ENCODE results near the gene LTO1. TPM values are rescaled to one million over a fixed set of nuclear protein-coding genes. Genes with fewer than 3 reads are reported as not detected.
"Not testable (repeated sequence)": the region's sequence is repeated elsewhere in the genome, so short reads cannot be mapped to it uniquely, and the experiment has no call there.

LTO1 gene
- total and polyA plus RNA-seq, 8 donors: 18.0 to 45.3 (median 28.7) TPM

DNA sequence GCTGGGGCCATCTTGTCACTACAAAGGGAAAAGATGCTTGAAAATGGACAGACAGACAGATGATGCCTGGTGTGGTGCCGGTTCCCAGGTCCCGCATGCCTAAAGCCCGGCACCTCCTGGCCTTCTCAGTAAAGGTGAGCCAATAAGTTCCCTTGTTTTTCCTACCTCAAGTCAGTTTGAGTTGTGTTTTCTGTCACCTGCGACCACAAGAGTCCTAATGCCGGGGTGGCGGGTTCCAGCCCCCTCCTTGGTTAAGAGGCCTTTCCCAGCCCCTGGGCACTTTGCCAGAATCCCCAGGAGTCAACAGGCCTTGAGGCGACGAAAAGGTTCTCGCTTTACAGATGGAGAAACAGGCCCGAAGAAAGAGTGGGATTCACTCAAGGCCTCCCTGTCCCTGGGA is 19.6 kb upstream of the LTO1 start:
- intact Hi-C loops (cut with DNase I): loop anchor here in 1 of 2 donors (10.0 kb wide), 1 partner anchor 500 kb away; no protein-coding TSS in a partner anchor
- H3K36me3 ChIP-seq: no peaks in the 10 kb centered on the region
- ATAC-seq (no peak), DNase-seq (no peak)
- TF ChIP-seq, protein P1, sequence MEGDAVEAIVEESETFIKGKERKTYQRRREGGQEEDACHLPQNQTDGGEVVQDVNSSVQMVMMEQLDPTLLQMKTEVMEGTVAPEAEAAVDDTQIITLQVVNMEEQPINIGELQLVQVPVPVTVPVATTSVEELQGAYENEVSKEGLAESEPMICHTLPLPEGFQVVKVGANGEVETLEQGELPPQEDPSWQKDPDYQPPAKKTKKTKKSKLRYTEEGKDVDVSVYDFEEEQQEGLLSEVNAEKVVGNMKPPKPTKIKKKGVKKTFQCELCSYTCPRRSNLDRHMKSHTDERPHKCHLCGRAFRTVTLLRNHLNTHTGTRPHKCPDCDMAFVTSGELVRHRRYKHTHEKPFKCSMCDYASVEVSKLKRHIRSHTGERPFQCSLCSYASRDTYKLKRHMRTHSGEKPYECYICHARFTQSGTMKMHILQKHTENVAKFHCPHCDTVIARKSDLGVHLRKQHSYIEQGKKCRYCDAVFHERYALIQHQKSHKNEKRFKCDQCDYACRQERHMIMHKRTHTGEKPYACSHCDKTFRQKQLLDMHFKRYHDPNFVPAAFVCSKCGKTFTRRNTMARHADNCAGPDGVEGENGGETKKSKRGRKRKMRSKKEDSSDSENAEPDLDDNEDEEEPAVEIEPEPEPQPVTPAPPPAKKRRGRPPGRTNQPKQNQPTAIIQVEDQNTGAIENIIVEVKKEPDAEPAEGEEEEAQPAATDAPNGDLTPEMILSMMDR (IDR thresholded peaks at IDR 0.05): no peak
- H3K9me3 ChIP-seq: no peaks in the 10 kb centered on the region
- peaks cover 0 to 69% of the 10 kb centered on the region in 2 donors for H3K27me3 ChIP-seq
- H3K4me1 ChIP-seq: no peaks in the 10 kb centered on the region
- H3K27ac ChIP-seq: no peak overlapping the region
- no peak overlapping the region for H3K4me3 ChIP-seq

DNA sequence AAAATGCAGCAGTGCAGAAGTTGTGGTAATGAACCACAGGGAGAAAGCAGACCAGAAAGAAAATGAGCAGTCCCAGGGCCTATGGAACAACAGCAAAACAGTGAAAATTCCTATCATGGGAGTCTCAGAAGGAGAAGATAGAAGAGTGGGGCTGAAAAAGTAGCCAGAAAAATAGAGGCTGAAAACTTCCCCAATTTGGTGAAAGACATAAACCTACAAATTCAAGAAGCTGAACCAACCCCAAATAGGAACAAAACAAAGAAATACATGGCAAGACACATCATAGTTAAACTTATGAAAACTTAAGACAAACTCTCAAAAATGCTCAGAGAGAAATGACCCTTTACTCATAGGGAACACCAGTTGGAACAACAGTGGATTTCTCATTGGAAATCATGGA is 17.3 kb upstream of the LTO1 start:
- no peak for ATAC-seq
- TF ChIP-seq, protein P1 (IDR thresholded peaks at IDR 0.05): no peak
- intact Hi-C loops (cut with DNase I): loop anchor here in 1 of 2 donors (10.0 kb wide), 1 partner anchor 502 kb away; no protein-coding TSS in a partner anchor
- Histone ChIP-seq H3K9me3 (no peaks in the 10 kb centered on the region), H3K27me3 (peaks cover 0 to 54% of the 10 kb centered on the region in 2 donors), H3K27ac (no peak overlapping the region), H3K36me3 (no peaks in the 10 kb centered on the region), H3K4me3 (no peak overlapping the region), H3K4me1 (no peaks in the 10 kb centered on the region)
- no peak for DNase-seq

DNA sequence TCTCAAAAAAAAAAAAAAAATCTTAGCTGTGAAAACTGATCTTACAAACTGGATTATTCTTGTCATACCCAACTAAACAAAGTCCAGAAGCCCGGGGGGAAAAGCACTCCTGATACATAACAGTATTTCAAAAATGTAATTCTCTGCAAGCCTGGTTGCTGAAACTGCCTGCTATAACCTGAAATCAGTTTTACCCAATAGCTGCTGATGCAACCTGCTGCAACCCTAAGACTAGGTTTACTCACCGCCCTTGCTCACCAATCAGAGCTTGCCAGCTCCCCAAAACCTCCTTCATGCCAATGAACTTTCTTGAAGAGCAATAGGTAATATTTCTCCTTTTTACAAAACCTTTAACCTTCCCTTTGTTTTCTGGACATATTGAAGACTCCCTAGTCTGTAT is 16.3 kb upstream of the LTO1 start:
- TF ChIP-seq, protein P1 (IDR thresholded peaks at IDR 0.05): no peak
- H3K4me1 ChIP-seq: no peaks in the 10 kb centered on the region
- H3K27ac ChIP-seq: no peak overlapping the region
- intact Hi-C loops (cut with DNase I): loop anchor here in 1 of 2 donors (10.0 kb wide), 1 partner anchor 503 kb away; no protein-coding TSS in a partner anchor
- ATAC-seq: no peak
- DNase-seq: no peak
- no peaks in the 10 kb centered on the region for H3K9me3 ChIP-seq
- H3K27me3 ChIP-seq: peaks cover 0 to 54% of the 10 kb centered on the region in 2 donors
- H3K4me3 ChIP-seq: no peak overlapping the region
- H3K36me3 ChIP-seq: no peaks in the 10 kb centered on the region

GRCh38 chr11:69689484-69690319 is 14.5 kb upstream of the LTO1 start:
- intact Hi-C loops (cut with DNase I): loop anchor here in 1 of 2 donors (10.0 kb wide), 1 partner anchor 505 kb away; no protein-coding TSS in a partner anchor
- Histone ChIP-seq H3K27ac (no peak overlapping the region), H3K27me3 (peaks cover 4 to 56% of the 10 kb centered on the region in 2 donors), H3K36me3 (no peaks in the 10 kb centered on the region), H3K4me1 (peaks cover 0 to 7% of the 10 kb centered on the region in 2 donors), H3K9me3 (no peaks in the 10 kb centered on the region), H3K4me3 (no peak overlapping the region)
- TF ChIP-seq, protein P1 (IDR thresholded peaks at IDR 0.05): no peak
- DNase-seq (no peak), ATAC-seq (no peak)

DNA sequence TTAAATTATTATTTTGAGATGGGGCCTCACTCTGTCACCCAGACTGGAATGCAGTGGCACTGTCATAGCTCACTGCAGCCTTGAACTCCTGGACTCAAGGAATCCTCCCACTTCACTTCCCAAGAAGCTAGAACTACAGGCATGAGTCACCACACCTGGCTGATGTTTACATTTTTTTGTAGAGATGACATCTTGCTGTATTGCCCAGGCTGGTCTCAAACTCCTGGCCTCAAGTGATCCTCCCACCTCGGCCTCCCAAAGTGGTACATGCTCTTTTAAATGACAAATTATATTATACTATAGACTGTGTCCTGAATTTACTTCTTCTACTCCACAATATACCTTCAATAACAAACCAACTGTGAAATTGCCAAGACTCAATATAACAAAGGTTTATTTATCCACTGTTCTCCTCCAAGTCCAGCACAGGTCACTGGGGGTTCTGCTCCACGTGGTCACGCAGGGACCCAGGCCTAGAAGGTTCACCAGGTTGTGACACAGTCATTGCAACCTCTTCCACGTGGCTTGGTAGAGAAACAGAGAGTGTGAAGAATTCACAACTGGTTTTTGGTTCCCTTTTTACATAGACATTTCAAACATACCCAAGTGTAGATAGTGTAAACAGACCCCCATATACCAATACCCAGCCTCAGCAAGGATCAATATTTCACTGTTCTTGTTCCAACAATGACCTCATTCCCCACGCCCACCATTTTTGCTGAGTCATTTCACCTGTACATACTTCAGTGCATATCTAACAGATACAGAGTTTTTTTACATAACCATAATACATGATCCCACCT is 13.0 kb upstream of the LTO1 start:
- H3K27me3 ChIP-seq: peaks cover 4 to 45% of the 10 kb centered on the region in 2 donors
- H3K27ac ChIP-seq; H3K9me3 ChIP-seq; H3K4me3 ChIP-seq; H3K4me1 ChIP-seq; DNase-seq; intact Hi-C loops (cut with DNase I); ATAC-seq; H3K36me3 ChIP-seq: not testable (repeated sequence)

Data from left lung (tissue), 10 donors.